Loucy (cell line): ENCODE measurements around the gene AHI1.

Source experiments
- H2AFZ ChIP-seq: fragments of 200-600 bp; sonication (generic); 2 replicates; pipeline ENCODE4 v1.6.0; 2016; ENCODE audit warnings: antibody characterized with exemption, mild to moderate bottlenecking, low read length, moderate library complexity
- H3F3A ChIP-seq: fragments of 200-600 bp; 2 replicates; pipeline ENCODE4 v1.6.0; 2016; ENCODE audit warnings: antibody characterized with exemption, low read depth, mild to moderate bottlenecking
- H3K27me3 ChIP-seq: fragments of 200-600 bp; sonication (generic); 2 replicates; pipeline ENCODE4 v1.6.1; 2014; ENCODE audit warnings: low read length, mild to moderate bottlenecking; ENCODE audit not compliant: insufficient read depth, poor library complexity, severe bottlenecking
- H3K36me3 ChIP-seq: fragments of 200-600 bp; sonication (generic); 2 replicates; pipeline ENCODE4 v1.6.1; 2016; ENCODE audit warnings: low read length; ENCODE audit not compliant: insufficient read depth
- H3K4me1 ChIP-seq: fragments of 200-600 bp; sonication (generic); 2 replicates; pipeline ENCODE4 v1.5.1; 2014; ENCODE audit warnings: low read length, mild to moderate bottlenecking; ENCODE audit not compliant: insufficient read depth, poor library complexity, severe bottlenecking
- H3K4me2 ChIP-seq: fragments of 200-600 bp; sonication (generic); 2 replicates; pipeline ENCODE4 v1.6.0; 2014; ENCODE audit warnings: antibody characterized with exemption, low read length, low read depth, mild to moderate bottlenecking; ENCODE audit not compliant: poor library complexity, severe bottlenecking
- H3K4me3 ChIP-seq: fragments of 200-600 bp; sonication (generic); 2 replicates; pipeline ENCODE4 v1.5.1; 2014; ENCODE audit warnings: low read length, mild to moderate bottlenecking, mixed read lengths; ENCODE audit not compliant: poor library complexity, severe bottlenecking
- H3K79me2 ChIP-seq: fragments of 200-600 bp; sonication (generic); 2 replicates; pipeline ENCODE4 v1.6.1; 2014; ENCODE audit warnings: low read length; ENCODE audit not compliant: insufficient read depth
- H3K9ac ChIP-seq: fragments of 200-600 bp; sonication (generic); 2 replicates; pipeline ENCODE4 v1.6.0; 2014; ENCODE audit warnings: mild to moderate bottlenecking, low read depth, low read length, moderate library complexity; ENCODE audit not compliant: poor library complexity, severe bottlenecking
- H3K9me2 ChIP-seq: fragments of 200-600 bp; sonication (generic); replicated peaks from 2 replicates; pipeline ENCODE4 v1.6.1; 2016; ENCODE audit warnings: low read depth, low read length, mixed read lengths
- H3K9me3 ChIP-seq: fragments of 200-600 bp; sonication (generic); 2 replicates; pipeline ENCODE4 v1.6.1; 2014; ENCODE audit warnings: mild to moderate bottlenecking, antibody characterized with exemption, low read length, low read depth; ENCODE audit not compliant: insufficient read depth
- H4K20me1 ChIP-seq: fragments of 200-600 bp; sonication (generic); 2 replicates; pipeline ENCODE4 v1.6.0; 2014; ENCODE audit warnings: antibody characterized with exemption, low read length, mild to moderate bottlenecking; ENCODE audit not compliant: insufficient read depth, poor library complexity, severe bottlenecking
- CTCF ChIP-seq: fragments of 200-600 bp; sonication (generic); conservative IDR thresholded peaks from 2 replicates; pipeline ENCODE4 v1.5.1; 2014; ENCODE audit warnings: mild to moderate bottlenecking, antibody characterized with exemption, low read length
- EZH2phosphoT487 ChIP-seq: fragments of 200-600 bp; IDR thresholded peaks from 2 replicates; pipeline ENCODE4 v1.6.1; 2018; ENCODE audit warnings: antibody characterized with exemption, mild to moderate bottlenecking, moderate library complexity, borderline replicate concordance

AHI1 gene

GRCh38 chr6:135530113-135530512 lies 32.6 kb upstream of the AHI1 start:
- no peak overlapping the region for H3K4me3 ChIP-seq
- H4K20me1 ChIP-seq: no peaks in the 10 kb centered on the region
- no peak overlapping the region for H3K9ac ChIP-seq

GRCh38 chr6:135527960-135528249 lies 30.4 kb upstream of the AHI1 start:
- no peaks in the 10 kb centered on the region for H3K9me3 ChIP-seq
- H3K79me2 ChIP-seq: no peaks in the 10 kb centered on the region
- H3F3A ChIP-seq: no peaks in the 10 kb centered on the region
- H4K20me1 ChIP-seq: no peaks in the 10 kb centered on the region
- no peak overlapping the region for H2AFZ ChIP-seq
- H3K27me3 ChIP-seq: no peaks in the 10 kb centered on the region
- H3K36me3 ChIP-seq: no peaks in the 10 kb centered on the region
- no peaks in the 10 kb centered on the region for H3K9me2 ChIP-seq
- no peak overlapping the region for H3K9ac ChIP-seq
- H3K4me2 ChIP-seq: no peak overlapping the region
- H3K4me3 ChIP-seq: no peak overlapping the region
- TF ChIP-seq EZH2phosphoT487 (no peak), CTCF (no peak)
- H3K4me1 ChIP-seq: peaks cover 6% of the 10 kb centered on the region

More at GRCh38 chr6:135530113-135530512, 32.6 kb upstream of the AHI1 start:
- Histone ChIP-seq H3F3A (no peaks in the 10 kb centered on the region), H3K36me3 (no peaks in the 10 kb centered on the region), H3K4me2 (no peak overlapping the region), H3K79me2 (no peaks in the 10 kb centered on the region), H2AFZ (no peak overlapping the region), H3K9me3 (no peaks in the 10 kb centered on the region), H3K27me3 (no peaks in the 10 kb centered on the region), H3K4me1 (peaks cover 6% of the 10 kb centered on the region), H3K9me2 (no peaks in the 10 kb centered on the region)
- no peak for TF ChIP-seq EZH2phosphoT487
- TF ChIP-seq CTCF: no peak

GRCh38 chr6:135527116-135527959 lies 29.8 kb upstream of the AHI1 start:
- Histone ChIP-seq H3K4me3 (no peak overlapping the region), H3K9me2 (no peaks in the 10 kb centered on the region), H2AFZ (no peak overlapping the region), H3K4me1 (peaks cover 6% of the 10 kb centered on the region), H4K20me1 (no peaks in the 10 kb centered on the region), H3K4me2 (no peak overlapping the region), H3F3A (no peaks in the 10 kb centered on the region), H3K36me3 (no peaks in the 10 kb centered on the region), H3K9ac (no peak overlapping the region), H3K79me2 (no peaks in the 10 kb centered on the region), H3K9me3 (no peaks in the 10 kb centered on the region), H3K27me3 (no peaks in the 10 kb centered on the region)
- no peak for TF ChIP-seq EZH2phosphoT487
- TF ChIP-seq CTCF: no peak
